Occipital lobe (tissue), 2 donors: Measurements from ENCODE around the gene MYH7. TPM values are rescaled to one million over a fixed set of nuclear protein-coding genes. Genes with fewer than 3 reads are reported as not detected.

ENCODE experiments used
- DNase-seq: peaks from one replicate; lab custom pipeline; 2025; lab: John Stamatoyannopoulos, UW
- total RNA-seq: library from RNA; depleted of rRNA; stranded (reverse); fragments of >200 nt; gene quantifications from one replicate; pipeline ENCODE4 v1.2.3, GENCODE V29; 2014

Gene MYH7
- total RNA-seq, 1 donor from 2014 or later, result 0.31 TPM

- DNase-seq, result no peak
Measured at GRCh38 chr14:23447361-23448350, 12.2 kb upstream of the MYH7 start.

GRCh38 chr14:23446291-23446851, 10.9 kb upstream of the MYH7 start:
- no peak for DNase-seq

DNA sequence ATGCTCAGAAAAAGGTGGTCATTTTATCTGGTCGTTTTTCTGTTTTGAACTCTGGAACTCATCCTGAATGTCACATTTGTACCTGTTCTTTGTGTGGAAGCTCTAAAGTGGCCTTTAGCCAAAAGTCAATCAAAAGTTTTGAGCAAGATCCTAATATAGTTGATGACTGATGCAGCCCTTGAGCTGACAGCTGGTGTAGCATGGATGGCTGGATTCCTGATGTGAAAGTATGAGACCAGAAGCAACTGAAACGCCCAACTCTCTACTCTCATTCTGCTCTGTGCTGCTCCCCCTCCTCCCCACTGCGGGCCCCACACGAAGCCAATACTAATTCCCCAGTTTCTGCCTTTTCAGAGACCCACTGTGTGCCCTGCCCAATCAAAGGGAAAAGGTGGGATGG, 10.3 kb upstream of the MYH7 start:
- no peak for DNase-seq

DNA sequence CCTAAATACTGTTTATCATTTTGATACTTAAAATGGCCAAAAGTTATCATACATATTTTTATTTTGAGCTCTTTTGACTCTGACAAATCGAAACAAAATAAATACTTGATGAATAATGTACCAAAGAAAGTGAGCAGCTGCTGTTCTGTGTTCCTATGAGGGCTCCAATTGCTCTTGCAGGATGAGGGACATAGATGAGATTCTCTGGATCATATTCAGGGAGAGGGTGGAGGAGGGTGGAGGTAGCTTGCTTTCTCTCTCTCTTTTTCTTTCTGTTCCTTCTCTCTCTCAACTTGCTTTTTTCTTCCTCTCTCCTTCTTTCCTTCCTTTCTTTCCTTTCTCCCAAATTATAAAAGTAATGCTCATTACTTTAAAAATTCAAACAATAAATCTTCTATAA, 8.9 kb upstream of the MYH7 start:
- DNase-seq, result no peak

- no peak for DNase-seq
Measured at GRCh38 chr14:23443881-23444280, 8.4 kb upstream of the MYH7 start.

DNA sequence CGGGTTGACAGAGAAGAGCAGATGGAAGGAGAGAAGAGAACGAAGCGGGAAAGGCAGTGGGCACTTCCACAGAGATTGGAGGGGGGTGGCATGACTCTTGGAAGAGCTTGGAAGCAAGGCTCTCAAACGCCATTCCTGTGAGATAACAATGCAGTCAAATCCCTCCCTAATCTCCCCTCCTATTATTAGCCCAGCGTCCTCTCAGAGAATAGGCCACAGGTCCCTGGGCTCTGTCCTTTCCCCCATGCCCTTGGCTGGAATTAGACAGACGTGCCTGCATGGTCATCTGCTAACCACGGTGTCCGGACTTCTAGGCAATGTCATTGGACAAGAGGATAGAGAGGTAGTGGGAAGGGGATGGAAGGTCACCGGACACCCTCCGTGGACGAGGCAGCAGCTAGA, 8.0 kb upstream of the MYH7 start:
- DNase-seq, result no peak

DNA sequence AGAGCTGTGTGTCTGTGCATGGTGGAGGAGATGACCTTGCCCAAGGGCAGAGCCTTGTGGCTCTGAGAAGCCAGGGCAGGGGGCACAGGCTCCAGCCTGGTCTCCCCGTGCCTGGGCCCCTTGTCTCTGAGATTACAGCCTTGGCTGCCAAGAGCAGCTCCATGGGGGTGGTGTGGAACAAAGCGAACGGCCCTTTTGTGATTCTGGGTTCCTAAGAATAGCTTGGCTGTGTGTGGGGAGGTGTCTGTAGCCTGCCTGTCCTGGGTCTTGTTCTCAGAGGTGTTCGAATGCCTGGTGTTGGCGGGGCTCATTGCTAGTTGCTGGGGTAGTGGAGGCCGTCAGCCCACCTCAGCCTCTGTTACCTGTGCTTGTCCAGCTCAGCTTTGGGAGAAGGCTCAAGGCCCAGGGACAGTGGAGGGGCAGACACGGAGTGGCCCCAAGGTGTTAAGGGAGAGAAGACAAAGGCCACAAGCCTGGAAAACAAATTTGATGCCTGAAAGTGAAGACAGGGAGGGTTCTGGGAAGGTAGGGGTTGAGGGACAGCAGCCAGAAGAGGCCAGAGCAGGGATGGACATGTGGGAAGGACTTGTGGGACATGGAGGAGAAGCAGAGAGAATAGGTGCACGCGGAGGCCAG, 7.4 kb upstream of the MYH7 start:
- DNase-seq, result no peak

DNA sequence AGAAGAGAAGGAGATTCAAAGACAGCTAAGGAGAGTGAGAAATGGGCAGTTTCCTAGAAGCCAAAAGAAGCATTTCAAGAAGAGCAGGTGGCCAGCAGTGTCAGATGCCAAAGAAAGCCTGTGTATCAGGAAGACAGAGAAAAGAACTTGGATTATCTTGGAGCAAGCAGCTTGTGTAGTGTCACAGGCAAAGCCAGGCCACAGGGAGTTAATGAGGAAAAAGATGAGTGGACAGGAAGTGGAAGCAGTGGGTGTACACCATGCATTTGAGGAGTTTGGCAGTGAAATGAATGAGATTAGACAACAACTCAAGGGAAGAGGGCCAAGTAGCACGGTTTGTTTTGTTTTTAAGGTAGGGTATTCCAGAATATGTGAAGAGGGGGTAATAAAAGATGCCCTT, 5.6 kb upstream of the MYH7 start:
- DNase-seq, result no peak

GRCh38 chr14:23439107-23439835, 3.8 kb upstream of the MYH7 start:
- no peak for DNase-seq

DNA sequence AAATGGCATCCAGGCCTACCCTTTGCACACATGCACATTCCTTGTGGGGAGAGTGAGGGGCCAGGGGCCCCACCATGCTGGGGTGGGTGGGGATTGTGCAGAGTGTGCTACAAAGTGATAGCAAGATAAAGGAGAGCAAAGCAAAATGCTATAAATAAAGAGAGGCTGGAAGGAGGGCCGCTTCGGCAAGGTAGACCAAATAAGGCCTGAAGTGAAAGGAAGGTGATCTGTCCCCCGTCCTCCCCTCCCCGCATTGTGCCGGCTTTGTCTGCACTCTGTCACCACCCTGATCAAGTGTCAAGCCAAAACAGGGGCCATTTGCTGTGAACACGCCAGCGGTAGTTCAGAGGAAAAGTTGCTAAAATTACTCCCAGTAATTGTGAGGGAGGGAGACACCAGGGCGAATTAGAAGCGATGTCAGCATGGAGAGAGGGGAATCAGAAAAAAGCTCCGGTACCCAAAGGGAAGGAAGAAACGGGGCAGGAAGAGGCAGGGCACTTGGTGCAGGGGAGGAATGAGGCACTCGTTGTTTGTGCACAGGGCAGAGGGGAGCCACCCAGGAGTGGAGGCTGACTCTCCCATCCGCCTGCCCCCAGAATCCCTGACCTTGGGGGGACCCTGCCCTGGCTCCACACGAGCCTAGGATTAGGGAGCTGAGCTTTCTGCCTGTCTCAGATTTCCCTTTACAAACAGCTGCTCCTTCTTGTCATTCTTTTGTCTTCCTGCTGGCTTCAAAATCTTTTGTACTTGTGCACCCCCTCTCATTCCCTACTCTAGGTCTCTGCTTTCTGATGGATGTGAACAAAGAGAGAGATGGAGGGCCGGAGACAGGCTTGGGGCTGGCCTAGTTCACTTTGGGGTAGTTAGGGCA, 2.9 kb upstream of the MYH7 start:
- no peak for DNase-seq

- DNase-seq, result no peak
Measured at GRCh38 chr14:23437133-23438100, 2.0 kb upstream of the MYH7 start.

GRCh38 chr14:23436327-23437132, 1.1 kb upstream of the MYH7 start:
- DNase-seq, result peak; percentile 29

DNA sequence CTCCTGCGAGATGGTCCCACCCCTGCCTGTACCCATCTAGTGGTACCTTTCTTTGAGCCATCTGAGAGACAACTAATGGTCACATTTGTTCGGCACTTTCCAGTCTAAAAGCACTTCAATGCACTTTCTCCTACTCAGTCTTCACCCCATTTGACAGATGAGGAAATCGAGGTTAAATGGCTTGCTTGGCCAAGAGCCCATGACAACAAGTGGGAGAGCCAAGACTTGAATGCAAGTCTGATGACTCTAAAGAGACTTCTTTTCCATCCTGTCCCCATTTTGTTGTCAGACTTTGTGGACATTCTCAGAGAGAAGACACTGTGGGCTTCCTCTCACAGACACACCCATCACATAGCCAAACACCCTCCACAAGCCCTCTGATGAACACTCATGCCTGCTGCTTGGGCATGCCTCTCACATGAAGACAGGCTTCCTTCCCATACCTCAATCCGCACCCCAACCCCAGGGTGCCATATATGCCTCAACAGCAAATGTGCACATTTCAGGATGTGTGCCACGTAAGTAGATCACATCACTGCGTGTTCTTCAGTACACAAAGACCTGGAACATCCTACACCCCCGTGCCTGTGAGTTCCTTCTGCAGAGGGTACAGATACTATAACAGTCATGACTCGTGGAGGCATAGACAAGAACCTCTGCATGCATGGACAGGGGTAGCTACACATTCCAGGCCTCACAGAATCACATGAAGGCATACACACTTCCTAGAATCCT, 805 bp downstream of the MYH7 start:
- DNase-seq, result peak; percentile 17

DNA sequence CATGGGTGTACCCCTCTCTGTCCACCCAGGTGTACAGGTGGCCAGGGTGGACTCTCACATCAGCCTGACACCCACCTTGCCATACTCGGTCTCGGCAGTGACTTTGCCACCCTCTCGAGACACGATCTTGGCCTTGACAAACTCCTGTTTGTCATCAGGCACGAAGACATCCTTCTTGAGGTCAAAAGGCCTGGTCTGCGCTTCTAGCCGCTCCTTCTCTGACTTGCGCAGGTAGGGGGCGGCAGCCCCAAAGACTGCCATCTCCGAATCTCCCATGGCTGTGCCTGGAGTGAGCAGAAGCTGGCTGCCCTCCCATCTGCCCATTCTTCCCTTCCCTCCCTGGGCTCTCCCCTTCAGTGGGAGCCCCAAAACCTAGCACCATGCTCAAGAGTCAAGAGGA, 2.0 kb downstream of the MYH7 start:
- no peak for DNase-seq

GRCh38 chr14:23432946-23433345, 2.5 kb downstream of the MYH7 start:
- no peak for DNase-seq

DNA sequence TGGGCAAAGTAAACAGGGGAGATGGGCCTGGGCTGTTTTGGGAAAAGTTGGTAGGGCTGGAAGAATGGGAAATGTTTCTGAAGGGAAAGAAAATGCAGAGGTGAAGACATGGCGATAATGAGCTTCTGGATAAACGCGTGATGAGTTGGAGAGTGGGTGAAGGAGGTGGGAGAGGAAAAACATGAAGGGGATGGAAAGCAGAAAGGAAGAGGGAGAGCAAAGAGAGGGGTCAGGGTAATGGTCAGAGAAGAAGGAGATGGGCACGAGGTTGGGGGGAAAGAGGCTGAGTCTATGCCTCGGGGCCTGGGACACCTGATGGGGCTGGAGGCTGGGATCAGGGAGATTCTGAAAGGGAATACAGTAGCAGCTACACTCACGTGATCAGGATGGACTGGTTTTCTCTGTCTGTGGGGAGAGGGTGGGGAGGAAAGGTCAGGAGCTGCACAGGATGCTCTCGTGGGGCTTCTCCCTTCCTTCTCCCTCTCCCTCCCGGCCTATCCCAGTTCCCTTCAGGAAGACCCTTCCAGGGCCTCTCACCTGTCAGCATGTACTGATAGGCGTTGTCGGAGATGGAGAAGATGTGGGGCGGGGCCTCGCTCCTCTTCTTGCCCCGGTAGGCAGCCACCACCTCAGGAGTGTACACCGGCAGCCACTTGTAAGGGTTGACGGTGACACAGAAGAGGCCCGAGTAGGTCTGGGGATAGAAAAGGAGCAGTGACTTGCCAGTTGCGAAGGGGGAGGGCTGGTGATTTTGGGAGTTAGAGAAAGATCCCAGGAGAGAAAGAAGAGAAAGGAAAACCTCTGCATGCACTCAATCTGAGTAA, 3.1 kb downstream of the MYH7 start:
- DNase-seq, result no peak

DNA sequence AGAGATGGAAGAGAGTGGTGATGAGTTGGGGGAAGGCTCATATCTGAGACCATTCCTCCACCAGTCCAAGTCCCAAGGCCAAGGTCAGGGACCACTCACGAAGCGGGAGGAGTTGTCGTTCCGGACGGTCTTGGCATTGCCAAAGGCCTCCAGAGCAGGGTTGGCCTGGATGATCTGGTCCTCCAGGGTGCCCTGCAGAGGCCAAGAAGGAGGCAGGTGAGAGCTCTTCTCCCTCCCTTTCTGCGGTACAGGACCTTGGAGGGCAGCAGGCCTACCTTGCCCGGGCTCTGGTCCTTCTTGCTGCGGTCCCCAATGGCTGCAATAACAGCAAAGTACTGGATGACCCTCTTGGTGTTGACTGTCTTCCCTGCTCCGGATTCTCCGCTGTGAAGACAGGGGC, 4.0 kb downstream of the MYH7 start:
- no peak for DNase-seq
